GM20431 (cell line): Measurements from ENCODE around the gene PYY.
"Not testable (repeated sequence)": the region's sequence is repeated elsewhere in the genome, so short reads cannot be mapped to it uniquely, and the experiment has no call there.

Experiments used
- in situ Hi-C: fragments of 300-500 bp; cut with MseI, MboI; formaldehyde crosslinking; loops from one replicate; pipeline ENCODE4 v1.15.0; 2020; ENCODE audit warnings: low sequenced_read_pairs; ENCODE audit not compliant: unreplicated experiment

Gene PYY

DNA sequence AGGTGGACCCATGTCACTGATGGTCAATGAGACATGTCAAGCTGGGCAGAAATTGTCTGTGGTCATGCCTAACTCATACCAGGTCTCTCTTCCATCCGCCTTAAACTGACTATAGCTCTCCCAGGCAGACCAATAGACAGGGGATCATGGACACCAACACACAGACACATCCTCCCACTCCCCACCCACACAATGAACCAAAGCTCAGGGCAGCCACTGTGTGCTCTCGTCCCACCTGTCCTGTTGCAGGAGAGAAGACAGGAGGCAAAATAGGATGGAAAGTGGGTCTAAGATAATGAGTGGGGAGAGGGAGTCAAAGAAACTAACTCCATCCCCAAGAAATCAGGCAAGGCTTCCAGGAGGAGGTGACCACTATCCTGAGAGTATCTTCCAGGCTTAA lies 3.2 kb downstream of the PYY start:
- in situ Hi-C loops = no loop called here

- in situ Hi-C loops = no loop called here
These were observed 4.0 kb downstream of the PYY start for GRCh38 chr17:43949781-43950180.

DNA sequence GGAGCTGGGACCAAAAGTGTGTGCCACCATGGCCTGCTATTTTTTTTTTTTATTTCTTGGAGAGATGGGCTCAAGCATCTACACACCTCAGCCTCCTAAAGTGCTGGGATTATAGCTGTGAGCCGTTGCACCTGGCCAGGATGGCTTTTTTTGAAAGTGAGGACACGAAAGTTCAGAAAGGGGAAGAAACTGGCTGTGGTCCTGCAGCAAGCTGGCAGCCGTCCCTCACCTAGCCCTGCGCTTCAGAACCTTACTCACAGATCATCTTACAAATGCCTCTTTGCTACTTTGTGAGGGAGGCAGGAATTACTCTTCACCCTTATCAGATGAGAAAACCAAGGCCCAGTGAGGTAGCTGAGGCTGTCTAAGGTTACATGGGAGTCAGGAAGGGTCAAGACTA lies 7.0 kb downstream of the PYY start:
- in situ Hi-C loops = no loop called here

GRCh38 chr17:43945074-43945829 lies 8.5 kb downstream of the PYY start:
- in situ Hi-C loops = no loop called here

DNA sequence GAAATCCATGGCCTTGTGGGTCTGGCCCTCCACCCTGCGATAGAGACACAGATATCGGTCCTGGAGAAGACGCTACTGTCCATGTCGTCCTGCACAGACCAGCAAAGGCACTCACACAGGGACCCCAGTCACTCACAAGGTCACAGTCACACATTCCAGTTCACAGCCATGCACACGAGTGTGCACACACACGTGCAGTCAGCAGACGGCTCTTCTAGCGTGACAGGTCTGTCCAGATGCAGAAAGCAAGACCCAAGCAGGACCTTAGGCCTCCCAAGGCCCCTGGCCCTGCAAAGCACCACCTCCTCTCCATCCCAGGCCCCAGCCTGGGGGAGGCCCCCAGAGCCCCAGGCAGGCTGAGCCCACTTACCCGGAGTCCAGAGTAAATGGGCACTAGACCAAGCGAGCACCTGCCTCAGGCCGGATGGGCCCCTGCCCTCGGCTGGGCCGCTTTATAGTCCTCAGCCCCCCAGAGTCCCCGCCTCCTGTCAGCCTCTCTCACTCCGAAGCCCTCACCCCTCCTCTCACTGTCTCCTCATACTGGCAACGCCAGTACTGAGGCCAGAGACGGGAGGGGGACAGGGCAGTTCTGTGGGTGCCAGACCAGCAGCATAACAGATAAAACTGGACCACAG lies 11.6 kb downstream of the PYY start, which contains the start of gene PPY:
TSS of gene PPY (minus strand) at position 426 of the 635 bp plus-strand sequence. CDS start 822 bp downstream, outside the sequence.
- in situ Hi-C loops = no loop called here

DNA sequence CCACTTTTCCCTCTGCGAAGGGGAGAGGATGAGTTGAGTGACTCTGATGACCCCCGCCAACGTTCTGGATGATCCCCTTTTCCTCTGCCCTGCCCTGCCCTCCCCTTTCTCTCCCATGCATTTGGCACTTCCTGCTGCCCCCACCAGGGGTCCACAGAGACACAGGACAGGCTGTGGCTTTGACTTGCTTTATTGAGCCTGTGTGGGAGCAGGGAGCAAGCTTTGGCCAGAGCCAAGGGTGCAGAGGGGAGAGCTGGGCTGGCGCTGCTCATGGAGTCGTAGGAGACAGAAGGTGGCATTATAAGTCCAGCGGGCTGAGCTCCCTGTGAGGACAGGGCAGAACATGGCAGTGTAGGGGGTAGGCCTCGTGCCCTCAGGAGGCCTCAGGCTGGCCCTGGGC lies 13.1 kb downstream of the PYY start:
- in situ Hi-C loops = no loop called here

DNA sequence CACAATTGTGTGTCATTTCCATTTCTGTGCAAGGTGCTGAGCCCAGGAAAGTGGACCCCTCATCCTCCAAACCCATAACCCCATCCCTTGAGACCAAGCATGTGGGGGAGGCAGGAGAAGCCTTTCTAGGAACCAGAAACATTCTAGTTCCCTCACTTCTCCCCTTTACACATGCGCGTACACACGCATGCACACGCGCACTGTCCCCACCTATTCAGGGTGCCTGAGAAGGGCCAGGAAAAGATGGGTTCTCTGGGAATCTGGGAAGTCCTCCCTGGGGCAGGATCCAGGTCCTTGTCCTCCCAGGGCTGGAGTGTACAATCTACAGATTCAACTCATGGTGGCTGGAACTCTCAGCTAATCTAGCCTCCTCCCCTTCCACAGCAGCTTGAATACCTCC lies 13.9 kb downstream of the PYY start:
- in situ Hi-C loops = no loop called here

DNA sequence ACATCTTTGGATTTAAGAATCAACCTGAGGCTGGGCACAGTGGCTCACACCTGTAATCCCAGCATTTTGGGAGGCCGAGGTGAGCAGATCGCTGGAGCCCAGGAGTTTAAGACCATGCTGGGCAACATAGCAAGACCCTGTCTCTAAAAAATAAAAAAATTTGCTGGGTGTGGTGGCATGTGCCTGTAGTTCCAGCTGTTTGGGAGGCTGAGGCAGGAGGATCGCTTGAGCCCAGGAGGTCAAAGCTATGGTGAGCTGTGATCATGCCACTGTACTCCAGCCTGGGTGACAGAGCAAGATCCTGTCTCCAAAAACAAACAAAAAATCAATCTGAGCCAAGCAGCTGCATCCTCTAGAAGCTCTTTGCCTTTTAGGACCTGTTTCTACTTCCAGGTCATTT lies 14.3 kb downstream of the PYY start:
- in situ Hi-C loops = not testable (repeated sequence)

- in situ Hi-C loops = no loop called here
These were observed 14.9 kb downstream of the PYY start for GRCh38 chr17:43938838-43939182.

DNA sequence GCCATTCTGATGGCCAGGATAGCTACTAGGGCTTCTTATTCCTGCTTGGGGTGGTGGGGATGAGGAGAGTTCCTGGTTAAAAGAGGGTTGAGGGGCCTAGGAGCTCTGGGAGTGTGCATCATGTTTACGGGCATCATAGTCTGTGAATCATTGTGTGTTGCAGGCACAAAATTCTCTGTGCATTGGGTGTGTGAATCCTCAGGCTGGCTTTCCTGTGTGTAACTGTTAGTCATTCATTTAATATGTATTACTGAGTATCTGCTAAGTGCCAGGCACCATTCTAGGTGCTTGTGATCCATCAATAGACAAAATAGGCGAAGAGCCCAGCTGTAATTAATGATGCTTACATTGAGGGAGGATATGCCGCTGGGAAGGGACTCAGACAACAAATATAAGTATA lies 17.3 kb downstream of the PYY start:
- in situ Hi-C loops = no loop called here

- in situ Hi-C loops = no loop called here
These were observed 17.8 kb downstream of the PYY start for GRCh38 chr17:43935926-43936261.

DNA sequence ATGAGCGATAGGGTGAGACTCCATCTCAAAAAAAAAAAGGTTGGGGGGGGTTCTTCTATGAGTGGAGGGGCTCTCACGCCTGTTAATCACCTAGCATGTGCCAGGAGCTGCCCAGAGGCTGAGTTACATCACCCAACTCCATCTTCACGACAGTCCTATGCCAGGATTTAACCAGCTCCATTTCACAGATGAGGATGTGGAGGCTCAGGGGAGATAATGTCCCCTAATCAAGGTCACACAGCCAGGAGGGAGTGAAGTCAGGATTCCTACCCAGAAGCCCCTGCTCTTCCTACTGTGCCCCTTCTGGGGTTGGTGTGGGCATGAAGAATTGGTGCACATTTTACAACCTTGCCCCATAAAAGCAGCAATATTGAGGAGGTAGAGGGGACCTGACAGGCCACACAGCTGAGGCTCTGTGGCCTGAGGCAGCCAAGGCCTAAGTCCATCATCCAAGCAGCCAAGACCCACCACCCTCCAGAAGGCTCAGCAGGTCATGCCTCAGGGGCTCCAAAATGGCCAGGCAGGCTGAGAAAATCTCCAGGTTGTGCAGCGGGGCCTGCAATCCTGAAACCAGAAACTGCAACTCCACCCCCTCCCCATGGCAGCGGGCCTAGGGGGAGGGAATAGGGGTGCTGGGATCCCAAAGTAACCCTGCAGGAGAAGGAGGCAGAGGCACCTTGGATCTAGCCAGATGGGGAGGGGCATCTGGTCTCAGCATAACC lies 18.4 kb downstream of the PYY start:
- in situ Hi-C loops = no loop called here

- in situ Hi-C loops = no loop called here
These were observed 20.8 kb downstream of the PYY start for GRCh38 chr17:43932923-43933322.

DNA sequence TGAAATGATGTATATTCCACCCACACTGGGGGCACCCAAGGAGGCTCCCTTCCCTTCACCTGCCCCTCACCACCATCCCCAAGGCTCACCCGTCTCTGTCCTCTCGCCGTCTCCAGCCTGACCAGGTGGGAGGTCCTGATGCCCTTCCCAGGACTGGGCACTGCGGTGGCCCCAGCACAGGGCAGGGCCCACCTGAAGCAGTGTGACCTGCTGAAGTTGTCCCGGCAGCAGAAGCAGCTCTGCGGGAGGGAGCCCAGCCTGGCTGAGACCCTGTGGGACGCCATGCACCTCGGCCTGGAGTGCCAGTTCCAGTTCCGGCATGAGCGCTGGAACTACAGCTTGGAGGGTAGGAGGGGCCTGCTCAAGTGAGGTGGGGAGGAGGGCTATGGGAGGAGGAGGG lies 21.4 kb downstream of the PYY start:
- in situ Hi-C loops = no loop called here

DNA sequence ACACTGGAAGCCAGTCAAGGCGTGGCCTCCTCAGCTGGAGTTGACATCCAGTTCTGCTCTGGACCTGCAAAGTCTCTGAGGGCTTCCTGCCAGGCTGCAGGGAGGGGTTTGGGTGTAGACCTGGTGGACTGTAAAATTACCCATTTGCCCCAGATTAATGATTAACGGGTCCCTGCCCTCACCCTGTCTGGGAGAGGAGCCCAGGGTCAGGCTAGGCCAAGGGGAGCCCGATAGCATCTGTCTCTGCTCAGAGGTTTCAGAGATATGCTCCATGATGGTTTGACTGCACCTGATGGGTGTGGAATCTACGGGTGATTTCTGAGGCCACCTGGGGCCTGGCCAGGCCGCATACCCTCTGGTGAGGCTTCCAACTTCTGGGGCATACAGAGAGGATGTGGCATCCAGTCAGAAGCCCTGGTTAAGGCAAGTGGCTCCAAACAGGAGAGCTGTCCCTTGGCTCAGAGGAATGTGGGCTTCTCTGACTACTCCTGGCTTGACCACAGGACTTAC lies 22.6 kb downstream of the PYY start:
- in situ Hi-C loops = no loop called here

- in situ Hi-C loops = no loop called here
These were observed 25.1 kb downstream of the PYY start for GRCh38 chr17:43928609-43929008.

DNA sequence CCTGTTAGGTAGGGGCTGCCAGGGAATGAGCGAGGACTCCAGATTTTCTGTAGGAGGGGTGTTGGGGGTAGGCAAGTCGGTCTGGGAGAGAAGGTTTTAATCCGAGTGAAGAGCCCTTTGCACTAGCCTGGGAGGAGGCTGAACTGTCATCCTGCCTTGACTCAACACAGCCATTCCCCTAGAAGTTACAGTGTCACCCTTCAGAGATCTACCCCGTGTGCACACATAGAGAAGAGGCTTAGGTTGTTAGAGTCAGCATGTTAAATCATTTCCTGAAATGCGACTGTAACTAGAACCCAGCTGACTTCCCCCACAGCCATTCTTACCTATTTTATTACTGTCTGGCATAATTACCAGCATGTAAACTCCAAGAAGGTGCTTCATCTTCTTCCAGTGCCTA lies 25.8 kb downstream of the PYY start:
- in situ Hi-C loops = not testable (repeated sequence)

GRCh38 chr17:43927060-43927864 lies 26.5 kb downstream of the PYY start:
- in situ Hi-C loops = no loop called here

- in situ Hi-C loops = no loop called here
These were observed 29.2 kb downstream of the PYY start for GRCh38 chr17:43924558-43924957.

DNA sequence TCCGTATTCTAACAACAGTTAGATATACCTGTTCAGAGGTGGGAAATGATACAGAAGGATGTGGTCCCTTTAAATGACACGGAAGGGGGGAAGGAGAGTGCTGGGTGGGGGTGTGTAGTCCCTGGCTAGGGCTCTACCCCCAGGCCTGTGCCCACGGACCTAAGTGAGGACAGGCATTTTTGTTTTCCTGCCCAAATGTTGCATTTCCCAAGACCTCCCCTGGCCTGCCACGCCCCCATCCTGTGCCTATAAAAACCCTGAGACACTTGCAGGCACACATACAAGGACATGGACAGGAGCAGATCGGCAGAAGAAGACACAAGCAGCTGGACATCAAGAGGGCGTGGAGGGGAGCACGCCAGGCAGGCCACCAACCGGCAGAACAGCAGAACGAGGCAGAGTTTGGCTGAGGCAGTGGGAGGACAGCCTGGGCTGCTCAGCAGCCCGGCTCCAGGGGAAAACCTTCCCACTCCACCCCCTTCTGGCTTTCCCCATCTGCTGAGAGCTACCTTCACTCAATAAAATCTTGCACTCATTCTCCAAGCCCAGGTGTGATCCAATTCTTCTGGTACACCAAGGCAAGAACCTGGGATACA lies 33.1 kb downstream of the PYY start:
- in situ Hi-C loops = no loop called here
